Medulla oblongata (tissue), 1 donor: ENCODE measurements around the gene CEP152.
"Not testable (repeated sequence)": the region's sequence is repeated elsewhere in the genome, so short reads cannot be mapped to it uniquely, and the experiment has no call there.

Source experiments
- DNase-seq: peaks from one replicate; pipeline ENCODE4 v3.0.0-alpha.2; 2015; ENCODE audit errors: extremely low spot score

The CEP152 gene

GRCh38 chr15:48811325-48811958 is 573 bp upstream of the CEP152 start:
- peak; percentile 10 for DNase-seq

DNA sequence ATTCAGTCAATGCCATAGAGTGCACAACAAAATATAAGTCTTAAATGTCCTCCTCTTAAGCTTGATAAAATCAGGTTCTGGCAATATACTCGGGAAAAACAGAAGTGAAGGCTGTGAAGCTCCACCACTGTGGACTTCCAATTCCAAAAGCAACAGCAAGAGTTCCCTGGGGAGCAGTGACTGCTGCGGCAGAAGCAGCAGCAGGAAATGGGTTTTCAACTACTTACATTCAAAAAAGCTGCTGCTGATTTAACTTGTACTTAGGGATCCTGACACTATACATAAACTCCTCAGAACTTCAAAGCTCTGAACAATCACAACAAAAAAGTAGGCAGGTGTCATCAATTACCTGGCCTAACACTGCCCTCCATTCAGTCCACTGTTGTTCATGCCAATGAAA is 4.7 kb downstream of the CEP152 start:
- no peak for DNase-seq

GRCh38 chr15:48805591-48805990 is 5.3 kb downstream of the CEP152 start:
- no peak for DNase-seq

DNA sequence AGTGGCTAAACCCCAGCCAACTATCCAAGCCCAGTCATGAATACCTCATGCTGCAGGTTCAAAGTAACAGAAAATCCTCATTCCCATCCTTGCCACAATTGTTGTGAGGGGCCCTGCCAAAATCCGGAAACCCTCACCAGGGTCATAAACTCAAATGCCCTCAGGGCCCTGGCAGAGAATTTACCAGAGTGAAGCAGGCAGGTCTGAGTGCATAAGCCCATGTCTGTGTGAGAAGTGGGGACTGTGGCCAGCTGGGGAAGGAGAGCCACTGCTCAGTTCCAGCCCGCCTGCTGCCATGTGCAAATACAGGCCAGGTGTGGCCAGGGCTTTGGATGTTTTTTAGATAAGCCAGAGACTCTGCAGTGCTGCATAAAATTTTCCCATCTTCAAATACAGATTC is 7.0 kb downstream of the CEP152 start:
- DNase-seq = no peak

DNA sequence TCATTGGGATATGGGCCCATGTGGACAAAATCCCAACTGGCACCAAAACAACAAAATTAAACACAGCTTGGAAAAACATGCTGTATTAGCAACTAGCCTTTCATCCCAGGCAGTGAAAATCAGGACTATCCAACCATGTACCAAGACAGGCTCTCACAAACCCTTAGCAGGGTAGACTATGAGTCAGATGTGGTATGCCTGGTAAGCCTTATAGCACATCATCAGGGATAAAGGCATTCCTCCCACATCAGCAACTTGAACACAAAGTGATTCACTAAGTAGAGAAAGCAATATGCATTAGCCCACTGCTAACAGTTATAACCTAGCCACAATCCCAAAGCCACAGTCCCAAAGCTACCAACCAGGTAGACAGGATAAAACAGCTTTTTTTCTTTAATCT is 8.0 kb downstream of the CEP152 start:
- no peak for DNase-seq

GRCh38 chr15:48802257-48802656 is 8.6 kb downstream of the CEP152 start:
- no peak for DNase-seq

- DNase-seq = peak; percentile 63
Measured at GRCh38 chr15:48800811-48801455, 9.9 kb downstream of the CEP152 start.

DNA sequence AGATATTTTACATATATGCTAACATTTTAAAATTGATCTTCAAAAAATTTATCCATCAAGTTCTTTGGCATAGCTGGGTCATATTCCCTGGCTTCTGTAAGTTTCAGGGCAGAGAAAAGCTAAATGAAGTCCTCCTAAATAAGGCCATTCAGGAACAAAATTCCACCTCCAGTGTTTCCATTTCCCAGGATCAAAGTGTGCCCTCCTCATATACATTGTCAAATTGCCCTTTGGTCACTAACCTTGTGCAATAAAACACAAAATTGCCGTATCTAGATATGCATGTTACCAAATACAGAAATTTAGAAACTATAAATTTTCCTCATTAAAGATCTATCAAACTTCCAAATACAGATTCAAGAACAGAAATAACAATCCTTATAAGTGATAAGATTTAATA is 10.6 kb downstream of the CEP152 start:
- no peak for DNase-seq

- DNase-seq = no peak
Measured at GRCh38 chr15:48798319-48798718, 12.6 kb downstream of the CEP152 start.

GRCh38 chr15:48796930-48797329 is 13.9 kb downstream of the CEP152 start:
- DNase-seq = no peak

DNA sequence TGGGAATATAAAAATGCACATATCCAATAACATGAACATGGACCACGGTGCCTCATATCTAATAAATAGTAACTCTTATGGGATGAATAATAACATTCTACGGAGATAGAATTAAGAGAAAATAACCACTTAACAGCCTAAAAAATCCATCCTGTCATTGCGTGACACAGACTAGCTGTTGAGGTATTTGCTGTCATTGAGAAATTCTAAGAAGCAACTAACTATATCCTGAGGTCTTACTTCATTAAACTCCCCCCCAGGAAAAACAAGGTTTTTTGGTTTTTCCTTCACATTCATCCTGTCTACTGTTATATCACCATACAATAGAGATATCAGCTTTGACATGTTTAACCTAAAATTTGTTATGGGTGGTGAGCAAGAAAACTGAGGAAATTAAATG is 14.3 kb downstream of the CEP152 start:
- no peak for DNase-seq

DNA sequence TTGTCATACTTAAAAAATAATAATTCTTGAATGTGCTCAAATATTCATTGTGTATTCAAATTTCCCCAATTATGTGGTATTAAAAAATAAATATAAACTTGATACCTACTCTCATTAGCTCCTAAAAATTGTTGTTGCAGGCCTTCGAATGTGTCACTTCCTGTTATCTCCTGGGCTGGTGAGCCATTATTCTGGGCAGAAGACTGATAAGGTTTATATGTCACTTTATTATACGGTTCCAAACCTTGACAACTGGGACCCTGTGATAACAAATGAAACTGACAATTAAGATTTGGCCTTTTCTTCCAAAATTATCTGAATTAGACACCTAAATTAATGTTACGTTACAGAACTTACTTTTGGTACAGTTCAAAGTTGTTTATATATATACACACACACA is 15.0 kb downstream of the CEP152 start:
- DNase-seq = no peak

GRCh38 chr15:48794697-48795134 is 16.2 kb downstream of the CEP152 start:
- DNase-seq = peak; percentile 53

DNA sequence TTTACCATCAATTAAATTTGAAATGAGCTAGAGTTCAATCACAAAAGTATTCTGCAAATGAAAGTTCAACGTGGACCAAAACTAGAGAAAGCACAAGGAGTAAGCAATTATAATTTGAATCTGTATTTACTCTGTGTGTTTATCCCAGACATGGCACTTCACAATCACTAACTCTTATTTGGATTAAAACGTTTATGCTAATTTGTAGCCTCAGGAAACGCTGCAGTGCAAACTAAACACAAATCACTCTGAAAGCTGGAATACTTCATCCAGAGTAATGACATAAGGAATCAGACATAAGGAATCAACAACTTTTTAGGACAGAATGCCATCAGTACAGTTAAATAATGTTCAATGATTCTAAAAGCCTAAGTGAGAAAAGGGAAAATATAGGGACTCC is 18.5 kb downstream of the CEP152 start:
- no peak for DNase-seq

GRCh38 chr15:48790466-48791115 is 20.3 kb downstream of the CEP152 start:
- not testable (repeated sequence) for DNase-seq

GRCh38 chr15:48785712-48786111 is 25.2 kb downstream of the CEP152 start:
- DNase-seq = no peak

GRCh38 chr15:48785195-48785594 is 25.7 kb downstream of the CEP152 start:
- no peak for DNase-seq

- no peak for DNase-seq
Measured at GRCh38 chr15:48784756-48785155, 26.1 kb downstream of the CEP152 start.

GRCh38 chr15:48782911-48783310 is 28.0 kb downstream of the CEP152 start:
- DNase-seq = no peak

- DNase-seq = no peak
Measured at GRCh38 chr15:48781481-48782081, 29.3 kb downstream of the CEP152 start.

DNA sequence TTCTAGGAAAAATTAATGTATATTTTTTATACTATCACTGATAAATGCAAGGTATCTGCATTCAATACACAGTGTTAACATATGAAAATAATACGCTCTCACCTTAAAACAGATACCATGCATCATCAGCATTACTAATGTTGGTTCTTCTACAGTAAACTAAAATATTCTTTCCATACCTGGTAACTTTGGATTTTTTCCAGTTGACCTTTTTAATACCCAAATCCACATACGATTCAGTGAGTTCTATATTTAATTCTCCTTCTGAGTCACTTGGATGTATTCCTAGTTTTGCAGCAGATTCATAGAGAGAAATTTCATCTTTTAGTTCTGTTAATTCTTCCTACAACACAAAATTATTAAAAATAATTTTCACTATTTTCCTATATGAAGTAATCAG is 29.9 kb downstream of the CEP152 start:
- no peak for DNase-seq

DNA sequence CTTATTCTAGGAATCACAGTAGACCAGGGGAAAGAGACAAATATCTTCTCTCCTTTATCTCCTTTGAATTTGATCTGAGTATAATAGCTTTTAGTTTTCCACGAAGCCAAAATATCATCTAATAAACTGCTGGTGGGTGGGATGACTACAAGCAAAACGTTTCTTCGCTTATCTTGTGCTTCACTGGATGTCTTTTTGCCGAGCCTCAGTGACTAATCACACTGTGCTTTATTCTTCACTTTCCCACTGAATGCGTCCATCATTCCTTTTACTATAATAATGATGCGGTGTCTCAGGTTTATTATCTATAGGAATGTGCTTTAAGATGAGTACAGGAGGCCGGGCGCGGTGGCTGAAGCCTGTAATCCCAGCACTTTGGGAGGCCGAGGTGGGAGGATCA is 32.5 kb downstream of the CEP152 start:
- DNase-seq = no peak
